HT1080 (cell line): ENCODE data around the gene GNRH2. TPM values are rescaled to one million over a fixed set of nuclear protein-coding genes. Genes with fewer than 3 reads are reported as not detected.
"Not testable (repeated sequence)": the region's sequence is repeated elsewhere in the genome, so short reads cannot be mapped to it uniquely, and the experiment has no call there.

Experiments used
- DNase-seq: peaks from one replicate; pipeline ENCODE4 v3.0.0-alpha.2; 2015; ENCODE audit warnings: low read depth
- polyA plus RNA-seq, 2 experiments: library from polyadenylated mRNA; depleted of rRNA; stranded (reverse); fragments of >200 nt; gene quantifications; 2 replicates each; pipeline ENCODE4 v1.2.3, GENCODE V29; 2015
- total RNA-seq: library from RNA; depleted of rRNA; stranded (reverse); fragments of >200 nt; shearing (Covaris generic); gene quantifications from 2 replicates; pipeline ENCODE4 v1.2.3, GENCODE V29; 2014; rRNA removed

The GNRH2 gene
- 0.17 TPM in 1 of 2 replicates, not detected in the other for total RNA-seq
- polyA plus RNA-seq (2015; cell fraction: cytosol; rRNA removed) = not detected in 2 replicates
- 0.20 and 8.2 TPM in 2 replicates for polyA plus RNA-seq (2015; cell fraction: nucleus; rRNA removed)

- no peak for DNase-seq
Measured at GRCh38 chr20:3043322-3043721, at the start of gene GNRH2. GNRH2 (plus strand) TSS chr20:3043622; CDS start chr20:3044415, 793 bp downstream.

GRCh38 chr20:2995796-2996195 is 47.6 kb upstream of the GNRH2 start:
- no peak for DNase-seq

- DNase-seq = no peak
Measured at GRCh38 chr20:2998728-2999127, 44.7 kb upstream of the GNRH2 start.

- peak; percentile 57 for DNase-seq
Measured at GRCh38 chr20:3000852-3001523, 42.4 kb upstream of the GNRH2 start.

GRCh38 chr20:3003416-3003815 is 40.0 kb upstream of the GNRH2 start:
- no peak for DNase-seq

GRCh38 chr20:3010985-3011723 is 32.3 kb upstream of the GNRH2 start:
- peak; percentile 74 for DNase-seq

- no peak for DNase-seq
Measured at GRCh38 chr20:3011752-3012151, 31.7 kb upstream of the GNRH2 start.

- DNase-seq = no peak
Measured at GRCh38 chr20:3013771-3014170, 29.7 kb upstream of the GNRH2 start.

- DNase-seq = no peak
Measured at GRCh38 chr20:3014179-3014578, 29.2 kb upstream of the GNRH2 start.

- DNase-seq = peak; percentile 41
Measured at GRCh38 chr20:3014662-3015061, 28.8 kb upstream of the GNRH2 start.

GRCh38 chr20:3015302-3015701 is 28.1 kb upstream of the GNRH2 start:
- DNase-seq = not testable (repeated sequence)

- DNase-seq = no peak
Measured at GRCh38 chr20:3021327-3021726, 22.1 kb upstream of the GNRH2 start.

- no peak for DNase-seq
Measured at GRCh38 chr20:3021777-3022176, 21.6 kb upstream of the GNRH2 start.

- DNase-seq = not testable (repeated sequence)
Measured at GRCh38 chr20:3022559-3023490, 20.6 kb upstream of the GNRH2 start.

- DNase-seq = no peak
Measured at GRCh38 chr20:3027987-3028386, 15.4 kb upstream of the GNRH2 start.

- no peak for DNase-seq
Measured at GRCh38 chr20:3031524-3032147, 11.8 kb upstream of the GNRH2 start.

- DNase-seq = no peak
Measured at GRCh38 chr20:3032624-3033023, 10.8 kb upstream of the GNRH2 start.

- DNase-seq = no peak
Measured at GRCh38 chr20:3037654-3038053, 5.8 kb upstream of the GNRH2 start.

- no peak for DNase-seq
Measured at GRCh38 chr20:3038454-3038853, 5.0 kb upstream of the GNRH2 start.

GRCh38 chr20:3039426-3039825 is 4.0 kb upstream of the GNRH2 start:
- no peak for DNase-seq

GRCh38 chr20:3040086-3040485 is 3.3 kb upstream of the GNRH2 start:
- no peak for DNase-seq
